Panc1 (cell line): ENCODE data around the gene EAF1. TPM values are rescaled to one million over a fixed set of nuclear protein-coding genes. Genes with fewer than 3 reads are reported as not detected.

ENCODE experiments used
- ATAC-seq: fragments of 200-7000 bp; cut with Tn5 transposase; 2 replicates; pipeline ENCODE4 v1.9.1; 2020; ENCODE audit warnings: mild to moderate bottlenecking, moderate library complexity
- BruUV-seq: library from RNA; stranded (reverse); fragments of 400-500 nt; replicated peaks from 2 replicates; lab custom pipeline; 2021; lab: Mats Ljungman, UMichigan
- CTCF ChIA-PET: fragments of 300-600 bp; sonication (Branson Sonifier 250); formaldehyde crosslinking; loops from one replicate; lab custom pipeline; 2022; ENCODE audit warnings: antibody characterized with exemption; lab: Charles Lee
- POLR2A ChIA-PET: fragments of 300-600 bp; sonication (Branson Sonifier 250); formaldehyde crosslinking; loops from one replicate; lab custom pipeline; 2022; ENCODE audit warnings: antibody characterized with exemption; lab: Charles Lee
- DNase-seq: peaks from one replicate; pipeline ENCODE4 v3.0.0-alpha.2; 2010; ENCODE audit warnings: low read depth, low spot score
- H3K27ac ChIP-seq: 2 replicates; pipeline ENCODE4 v1.5.1; 2011; ENCODE audit warnings: mild to moderate bottlenecking, low read length, inconsistent platforms
- H3K27me3 ChIP-seq: fragments of 200-500 bp; sonication (Bioruptor generic); 2 replicates; pipeline ENCODE4 v1.6.0; 2014; ENCODE audit warnings: low read length, inconsistent platforms; ENCODE audit not compliant: control insufficient read depth, insufficient read depth
- H3K36me3 ChIP-seq: fragments of 200-500 bp; sonication (Bioruptor generic); 2 replicates; pipeline ENCODE4 v1.5.1; 2014; ENCODE audit warnings: inconsistent platforms, mild to moderate bottlenecking, low read length, moderate library complexity; ENCODE audit not compliant: control insufficient read depth, insufficient read depth
- H3K4me1 ChIP-seq: 2 replicates; pipeline ENCODE4 v1.5.1; 2011; ENCODE audit warnings: inconsistent platforms, mild to moderate bottlenecking, low read length, moderate library complexity; ENCODE audit not compliant: control insufficient read depth, insufficient read depth
- H3K4me3 ChIP-seq, 2 experiments: 2 replicates each; pipeline ENCODE4 v1.5.1; 2011 to 2012; ENCODE audit warnings: low read depth in 2 of 2, low read length in 2 of 2, mild to moderate bottlenecking in 2 of 2, inconsistent platforms in 1 of 2, moderate library complexity in 1 of 2
- H3K9me3 ChIP-seq: fragments of 200-500 bp; sonication (Bioruptor generic); 2 replicates; pipeline ENCODE4 v1.5.1; 2014; ENCODE audit warnings: low read depth, mild to moderate bottlenecking, inconsistent platforms, low read length, moderate library complexity; ENCODE audit not compliant: control insufficient read depth, insufficient read depth
- POLR2AphosphoS5 ChIP-seq: IDR thresholded peaks from 2 replicates; pipeline ENCODE4 v1.6.1; 2012; ENCODE audit warnings: mild to moderate bottlenecking, low read depth, low read length, moderate library complexity
- REST ChIP-seq, 2 experiments: IDR thresholded peaks; 2 replicates each; pipeline ENCODE4 v1.6.1; 2011 to 2012; ENCODE audit warnings: low read depth in 2 of 2, control low read depth in 1 of 2, low read length in 1 of 2, mild to moderate bottlenecking in 1 of 2, moderate library complexity in 1 of 2; ENCODE audit not compliant: insufficient read depth in 1 of 2
- SIN3A ChIP-seq: IDR thresholded peaks from 2 replicates; pipeline ENCODE4 v1.6.1; 2012; ENCODE audit warnings: low read depth, mild to moderate bottlenecking, low read length, moderate library complexity, borderline replicate concordance; ENCODE audit not compliant: insufficient read depth
- TCF7L2 ChIP-seq: IDR thresholded peaks from 2 replicates; pipeline ENCODE4 v1.6.1; 2011; ENCODE audit warnings: mild to moderate bottlenecking, low read depth, low read length, inconsistent platforms
- in situ Hi-C: cut with HindIII; loops from 2 replicates; pipeline ENCODE4 v1.10.0; 2016; ENCODE audit warnings: low sequenced_read_pairs, low pct_unique_long_range_greater_than_20kb
- intact Hi-C: fragments of 100-400 bp; cut with micrococcal nuclease; formaldehyde crosslinking; loops from one replicate; pipeline ENCODE4 v1.10.0; 2022; ENCODE audit not compliant: unreplicated experiment
- total RNA-seq: library from RNA; stranded (reverse); gene quantifications from one replicate; pipeline ENCODE4 v1.2.1, GENCODE V29; 2021; ENCODE audit not compliant: unreplicated experiment
- TF ChIP-seq, protein P1 (sequence below): fragments of 450-650 bp; IDR thresholded peaks from 2 replicates; pipeline ENCODE4 v1.5.1; 2017; ENCODE audit warnings: mild to moderate bottlenecking

The EAF1 gene
- total RNA-seq, 1 experiment from 2014 or later = 16.1 TPM

DNA sequence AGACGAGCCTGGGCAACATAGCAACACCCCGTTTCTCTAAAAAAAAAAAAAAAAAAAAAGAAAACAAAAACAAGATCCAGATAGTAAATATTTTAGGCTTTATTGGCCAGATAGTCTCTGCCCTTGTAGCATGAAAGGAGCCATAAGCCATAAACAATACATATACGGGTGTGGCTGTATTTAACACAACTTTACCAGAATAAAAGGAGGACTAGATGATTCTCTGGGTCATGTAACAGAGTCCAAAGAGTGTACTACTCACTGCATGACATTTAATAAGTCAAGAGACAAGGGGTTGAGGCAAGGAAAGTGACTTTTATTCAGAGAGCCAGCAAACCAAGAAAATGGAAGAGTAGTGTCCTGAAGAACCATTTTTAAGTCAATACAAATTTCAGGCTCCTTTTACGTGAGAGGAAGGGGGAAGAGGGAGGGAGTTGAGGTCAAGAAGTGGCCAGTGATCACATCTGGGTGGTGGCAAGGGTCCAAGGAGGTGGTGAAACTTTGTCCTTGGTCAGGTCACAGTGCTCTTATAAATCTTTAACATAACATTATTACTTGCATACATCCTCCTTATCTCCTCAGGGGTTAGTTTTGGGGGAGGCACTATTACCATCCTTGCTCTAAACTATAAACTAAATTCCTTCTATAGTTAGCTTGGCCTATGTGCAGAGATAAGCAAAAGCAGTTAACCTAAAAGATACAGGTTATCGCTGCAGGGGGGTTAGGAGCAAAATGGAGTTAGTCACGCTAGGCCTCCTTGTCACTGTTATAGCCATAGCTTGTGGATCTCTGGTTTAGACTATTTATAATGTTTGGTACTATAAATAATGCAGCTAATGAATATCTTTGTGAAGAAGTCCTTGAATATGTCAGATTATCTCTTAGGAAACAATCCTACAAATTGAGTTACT, 46.2 kb upstream of the EAF1 start:
- DNase-seq (no peak), ATAC-seq (no peak)
- in situ Hi-C loops = no loop called here
- H3K4me3 ChIP-seq = no peak overlapping the region
- H3K4me1 ChIP-seq = no peaks in the 10 kb centered on the region
- H3K36me3 ChIP-seq = no peaks in the 10 kb centered on the region
- no peak overlapping the region for H3K27ac ChIP-seq
- no peak for TF ChIP-seq REST (IDR thresholded peaks at IDR 0.05; ENCODE audit: insufficient read depth in 1 of 2, low read depth in 2 of 2, low read length in 1 of 2)
- TF ChIP-seq, protein P1, sequence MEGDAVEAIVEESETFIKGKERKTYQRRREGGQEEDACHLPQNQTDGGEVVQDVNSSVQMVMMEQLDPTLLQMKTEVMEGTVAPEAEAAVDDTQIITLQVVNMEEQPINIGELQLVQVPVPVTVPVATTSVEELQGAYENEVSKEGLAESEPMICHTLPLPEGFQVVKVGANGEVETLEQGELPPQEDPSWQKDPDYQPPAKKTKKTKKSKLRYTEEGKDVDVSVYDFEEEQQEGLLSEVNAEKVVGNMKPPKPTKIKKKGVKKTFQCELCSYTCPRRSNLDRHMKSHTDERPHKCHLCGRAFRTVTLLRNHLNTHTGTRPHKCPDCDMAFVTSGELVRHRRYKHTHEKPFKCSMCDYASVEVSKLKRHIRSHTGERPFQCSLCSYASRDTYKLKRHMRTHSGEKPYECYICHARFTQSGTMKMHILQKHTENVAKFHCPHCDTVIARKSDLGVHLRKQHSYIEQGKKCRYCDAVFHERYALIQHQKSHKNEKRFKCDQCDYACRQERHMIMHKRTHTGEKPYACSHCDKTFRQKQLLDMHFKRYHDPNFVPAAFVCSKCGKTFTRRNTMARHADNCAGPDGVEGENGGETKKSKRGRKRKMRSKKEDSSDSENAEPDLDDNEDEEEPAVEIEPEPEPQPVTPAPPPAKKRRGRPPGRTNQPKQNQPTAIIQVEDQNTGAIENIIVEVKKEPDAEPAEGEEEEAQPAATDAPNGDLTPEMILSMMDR = no peak
- no peak for TF ChIP-seq TCF7L2
- TF ChIP-seq POLR2AphosphoS5 = no peak
- TF ChIP-seq SIN3A = no peak
- POLR2A ChIA-PET = no interaction called here
- no peaks in the 10 kb centered on the region for H3K27me3 ChIP-seq
- CTCF ChIA-PET = no interaction called here
- H3K9me3 ChIP-seq = no peaks in the 10 kb centered on the region; the same call in 1 of the 2 replicates
- intact Hi-C loops = no loop called here
- no TSS peak for BruUV-seq

- intact Hi-C loops (no loop called here), in situ Hi-C loops (no loop called here)
- TF ChIP-seq SIN3A (no peak), REST (IDR thresholded peaks at IDR 0.05; ENCODE audit: insufficient read depth in 1 of 2, low read depth in 2 of 2, low read length in 1 of 2) (no peak), POLR2AphosphoS5 (no peak), TCF7L2 (no peak)
- TF ChIP-seq, protein P1 = no peak
- DNase-seq = no peak
- no peak overlapping the region for H3K27ac ChIP-seq
- ChIA-PET CTCF (no interaction called here), POLR2A (no interaction called here)
- H3K36me3 ChIP-seq = no peaks in the 10 kb centered on the region
- no peaks in the 10 kb centered on the region for H3K4me1 ChIP-seq
- no peaks in the 10 kb centered on the region for H3K27me3 ChIP-seq
- no peak overlapping the region for H3K4me3 ChIP-seq
- H3K9me3 ChIP-seq = no peaks in the 10 kb centered on the region; the same call in 1 of the 2 replicates
- no peak for ATAC-seq
- no TSS peak for BruUV-seq
Measured at GRCh38 chr3:15382405-15382923, 44.9 kb upstream of the EAF1 start.
